NCI-H748 (cell line): Measurements from ENCODE around the gene FNDC8.
"Not testable (repeated sequence)": the region's sequence is repeated elsewhere in the genome, so short reads cannot be mapped to it uniquely, and the experiment has no call there.

ENCODE experiments used
- DNase-seq: peaks from one replicate; lab custom pipeline; 2025; ENCODE audit not compliant: unreplicated experiment; lab: John Stamatoyannopoulos, UW

FNDC8 gene

GRCh38 chr17:35141681-35142466 is 20.5 kb downstream of the FNDC8 start, which contains the start of gene NLE1:
NLE1 (minus strand) TSS chr17:35142303; CDS start chr17:35142275, 28 bp downstream.
- peak; percentile 83 for DNase-seq

GRCh38 chr17:35142467-35142796 is 21.0 kb downstream of the FNDC8 start:
- DNase-seq: no peak

GRCh38 chr17:35144840-35145239 is 23.4 kb downstream of the FNDC8 start:
- no peak for DNase-seq

- DNase-seq: no peak
Measured at GRCh38 chr17:35146214-35146833, 24.9 kb downstream of the FNDC8 start.

- no peak for DNase-seq
Measured at GRCh38 chr17:35147375-35147905, 26.0 kb downstream of the FNDC8 start, which contains the start of gene UNC45B. UNC45B (plus strand) TSS chr17:35147817; CDS start chr17:35148264, 447 bp downstream.

- DNase-seq: no peak
Measured at GRCh38 chr17:35148144-35148543, 26.7 kb downstream of the FNDC8 start.

GRCh38 chr17:35149941-35150340 is 28.5 kb downstream of the FNDC8 start:
- no peak for DNase-seq

GRCh38 chr17:35151080-35151479 is 29.7 kb downstream of the FNDC8 start:
- DNase-seq: not testable (repeated sequence)

- no peak for DNase-seq
Measured at GRCh38 chr17:35152421-35153140, 31.2 kb downstream of the FNDC8 start.

- no peak for DNase-seq
Measured at GRCh38 chr17:35154196-35155165, 33.1 kb downstream of the FNDC8 start.

- DNase-seq: no peak
Measured at GRCh38 chr17:35155246-35155645, 33.8 kb downstream of the FNDC8 start.

GRCh38 chr17:35159940-35160339 is 38.5 kb downstream of the FNDC8 start:
- DNase-seq: no peak

- DNase-seq: no peak
Measured at GRCh38 chr17:35160354-35161201, 39.2 kb downstream of the FNDC8 start.

GRCh38 chr17:35161281-35161761 is 39.9 kb downstream of the FNDC8 start:
- no peak for DNase-seq

GRCh38 chr17:35162755-35163154 is 41.3 kb downstream of the FNDC8 start:
- DNase-seq: no peak

- no peak for DNase-seq
Measured at GRCh38 chr17:35163886-35164285, 42.5 kb downstream of the FNDC8 start.

- DNase-seq: no peak
Measured at GRCh38 chr17:35164716-35165115, 43.3 kb downstream of the FNDC8 start.

- no peak for DNase-seq
Measured at GRCh38 chr17:35166526-35166925, 45.1 kb downstream of the FNDC8 start.

- DNase-seq: no peak
Measured at GRCh38 chr17:35167046-35167445, 45.6 kb downstream of the FNDC8 start.
